GM23248 (cell line): ENCODE measurements around the gene PIEZO1.

ENCODE experiments used
- EZH2 ChIP-seq: fragments of 200-600 bp; sonication (generic); IDR thresholded peaks from 2 replicates; pipeline ENCODE4 v1.6.1; 2018; ENCODE audit warnings: antibody characterized with exemption, mild to moderate bottlenecking; ENCODE audit not compliant: insufficient read depth, poor library complexity, severe bottlenecking
- EZH2phosphoT487 ChIP-seq: fragments of 200-600 bp; sonication (generic); IDR thresholded peaks from 2 replicates; pipeline ENCODE4 v1.6.1; 2018; ENCODE audit warnings: antibody characterized with exemption, moderate library complexity, mild to moderate bottlenecking, low read depth; ENCODE audit not compliant: insufficient read depth

DNA sequence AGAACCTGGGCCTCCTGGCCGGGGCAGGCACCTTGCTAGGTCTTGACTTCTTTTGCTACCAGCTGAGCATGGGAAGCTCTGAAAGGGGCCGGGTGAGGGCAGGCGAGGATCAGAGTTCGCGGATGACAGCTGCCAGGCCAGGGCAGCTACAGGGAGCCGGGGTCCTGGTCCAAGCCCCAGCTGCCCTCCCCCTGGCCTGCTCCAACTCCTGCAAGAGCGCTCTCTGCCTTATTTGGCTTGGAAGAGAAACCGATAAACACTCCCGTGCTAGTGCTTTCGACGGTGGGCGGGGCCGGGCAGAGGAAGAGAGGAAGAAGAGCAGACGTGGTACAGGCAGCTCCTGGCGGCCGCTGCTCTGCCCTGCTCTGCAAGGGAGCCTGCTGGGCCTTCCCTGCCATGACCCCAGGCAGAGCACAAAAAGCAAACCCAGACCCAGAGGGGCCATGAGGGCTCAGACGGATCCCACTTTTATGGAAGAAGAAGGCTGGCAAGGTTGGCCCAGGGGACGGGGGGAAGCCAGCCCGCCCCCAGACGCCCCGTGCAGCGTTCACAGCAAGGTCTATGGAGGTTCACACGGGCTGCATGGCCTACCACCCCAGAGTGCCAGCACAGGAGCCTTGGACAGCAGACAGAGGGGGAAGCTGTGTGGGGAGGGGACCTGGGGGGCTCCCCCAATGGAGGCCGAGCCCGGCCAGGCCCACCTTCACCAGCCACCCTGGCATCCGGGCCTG, 25.6 kb downstream of the PIEZO1 start:
- TF ChIP-seq EZH2 (no peak), EZH2phosphoT487 (no peak)
